ENCODE results near the gene ITGA5.

GRCh38 chr12:54395545-54395944 is 23.5 kb downstream of the ITGA5 start:
- no peak for TF ChIP-seq CTCF (IDR thresholded peaks at IDR 0.05; ENCODE audit: insufficient read depth, low read length, poor library complexity, severe bottlenecking)
- TF ChIP-seq EZH2phosphoT487 (conservative IDR thresholded peaks at IDR 0.05; ENCODE audit: low read length) = no peak
